LNCAP (cell line): ENCODE measurements around the gene EXOG.

Source experiments
- CTCF ChIP-seq: fragments of 450-650 bp; IDR thresholded peaks from 2 replicates; pipeline ENCODE4 v1.5.1; 2017; ENCODE audit warnings: mild to moderate bottlenecking

Gene EXOG

DNA sequence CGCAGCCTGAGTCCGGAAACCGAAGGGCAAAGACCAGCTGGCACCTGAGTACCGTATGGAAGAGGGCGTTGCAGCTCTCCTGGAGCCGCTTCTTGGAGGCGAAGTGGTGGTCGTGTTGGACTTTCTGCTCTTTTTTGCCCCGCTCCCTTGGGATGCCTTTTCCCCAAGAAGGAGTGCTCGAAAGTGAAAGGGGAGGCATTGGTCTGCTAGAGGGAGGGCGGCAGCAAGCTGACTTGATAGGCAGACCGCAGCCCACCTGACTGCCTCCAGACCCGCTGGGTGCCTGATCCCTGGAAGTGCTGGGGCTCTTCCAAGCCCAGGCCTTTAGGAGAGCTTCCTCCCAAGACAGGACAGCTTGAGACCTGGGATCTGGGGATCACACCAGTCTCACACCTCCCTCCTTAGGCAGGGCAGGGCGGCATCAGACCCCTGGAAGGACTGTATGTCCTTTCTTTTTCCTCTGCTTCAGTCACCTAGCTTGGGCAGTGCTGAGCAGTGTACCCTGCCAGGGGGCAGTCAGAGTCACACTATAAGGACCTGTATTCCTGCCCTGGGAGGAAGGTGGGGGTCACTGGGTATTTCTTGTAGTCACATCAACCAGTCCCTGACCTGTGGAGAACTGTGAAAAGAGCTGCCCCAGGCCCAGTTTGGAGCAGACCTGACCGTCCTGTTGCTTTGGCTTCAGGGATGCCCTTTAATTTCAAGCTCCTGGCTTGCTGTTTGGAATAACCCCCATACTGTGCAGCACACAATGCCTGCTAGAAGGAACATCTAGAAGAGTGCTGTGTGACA lies 40.3 kb upstream of the EXOG start:
- no peak for TF ChIP-seq CTCF

DNA sequence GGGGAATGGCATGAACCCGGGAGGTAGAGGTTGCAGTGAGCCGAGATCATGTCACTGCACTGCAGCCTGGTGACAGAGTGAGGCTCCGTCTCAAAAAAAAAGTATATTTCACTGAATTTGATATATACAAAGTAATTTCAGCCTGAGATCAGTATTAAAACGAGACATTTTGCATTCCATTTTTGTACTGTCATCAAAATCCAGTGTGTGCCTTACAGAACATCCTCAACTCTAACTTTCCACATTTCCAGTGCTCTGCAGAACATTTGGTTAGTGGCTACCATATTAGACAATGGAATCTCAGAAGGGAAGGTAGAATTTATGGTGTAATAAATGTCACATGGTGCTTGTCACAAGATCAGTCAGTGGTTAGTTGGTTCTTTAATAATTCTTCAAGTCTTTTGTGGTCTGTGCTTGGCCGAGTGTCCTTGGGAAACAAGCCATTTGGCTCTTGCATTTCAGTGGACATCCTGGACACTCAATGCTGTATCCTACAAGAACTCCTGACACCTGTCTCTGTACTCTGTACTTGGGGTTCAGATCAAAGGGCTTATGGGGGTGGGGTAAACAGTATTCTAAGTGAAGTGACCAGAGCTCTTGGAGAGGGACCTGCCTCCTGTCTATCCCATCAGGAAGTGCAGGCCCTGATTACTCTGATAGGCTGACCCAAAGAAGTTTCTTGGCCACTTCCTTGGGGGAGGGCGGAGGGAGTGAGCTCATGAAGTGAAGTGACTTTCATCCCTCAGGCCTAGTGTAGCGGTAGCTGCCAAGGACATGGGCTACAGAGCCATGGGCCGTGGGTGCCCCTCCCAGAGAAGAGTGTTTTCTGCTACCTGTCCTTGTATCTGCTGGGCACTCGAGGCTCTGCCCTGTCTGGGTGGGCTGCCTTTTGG lies 38.8 kb upstream of the EXOG start:
- TF ChIP-seq CTCF = no peak

DNA sequence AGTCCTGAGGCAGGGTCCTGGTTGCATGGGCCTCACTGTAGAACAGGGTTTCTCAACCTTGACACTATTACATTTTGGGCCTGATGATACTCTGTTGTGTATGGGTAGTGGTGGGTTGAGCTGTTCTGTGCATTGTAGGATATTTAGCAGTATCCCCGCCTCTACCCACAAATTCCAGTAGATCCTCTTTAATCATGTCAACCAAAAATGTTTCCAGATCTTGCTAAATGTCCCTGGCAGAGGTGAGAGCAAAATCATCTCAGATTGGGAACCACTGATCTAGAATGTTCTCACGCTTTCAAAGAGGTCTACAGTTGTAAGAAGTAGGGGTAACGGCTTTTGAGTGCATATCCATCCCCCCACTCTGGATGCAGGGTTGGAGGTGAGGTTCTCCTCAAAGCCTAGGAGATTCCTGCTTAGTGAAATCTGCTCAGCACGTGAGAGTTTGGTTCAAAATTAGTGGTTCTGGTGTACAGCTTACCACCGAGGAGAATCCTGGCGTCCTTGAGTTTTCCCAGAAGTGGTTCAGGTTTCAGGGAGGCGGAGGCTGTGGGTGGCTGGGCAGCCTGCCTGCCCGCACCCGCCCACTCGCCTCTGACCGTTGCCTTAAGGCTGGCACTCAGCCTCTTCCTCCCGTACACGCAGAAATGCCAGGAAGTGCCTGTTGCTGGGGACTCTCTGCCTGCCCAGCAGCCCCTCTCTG lies 37.2 kb upstream of the EXOG start:
- TF ChIP-seq CTCF = no peak

- TF ChIP-seq CTCF = no peak
Observed at GRCh38 chr3:38459499-38460048, 36.6 kb upstream of the EXOG start.

GRCh38 chr3:38460377-38461270 lies 35.5 kb upstream of the EXOG start:
- TF ChIP-seq CTCF = no peak

- TF ChIP-seq CTCF = no peak
Observed at GRCh38 chr3:38465588-38466154, 30.5 kb upstream of the EXOG start.
